A673 (cell line): ENCODE results near the gene SEMA6B. TPM values are rescaled to one million over a fixed set of nuclear protein-coding genes. Genes with fewer than 3 reads are reported as not detected.

Experiments used
- BruUV-seq: library from RNA; stranded (reverse); fragments of 400-500 nt; replicated peaks from 2 replicates; lab custom pipeline; 2021; lab: Mats Ljungman, UMichigan
- CTCF ChIA-PET: fragments of 300-600 bp; sonication (Branson Sonifier 250); formaldehyde crosslinking; loops from one replicate; lab custom pipeline; 2022; ENCODE audit warnings: antibody characterized with exemption; lab: Charles Lee
- POLR2A ChIA-PET: fragments of 300-600 bp; sonication (Branson Sonifier 250); formaldehyde crosslinking; loops from one replicate; lab custom pipeline; 2022; ENCODE audit warnings: antibody characterized with exemption; ENCODE audit not compliant: low non-redundant PET; lab: Charles Lee
- DNase-seq: peaks from one replicate; pipeline ENCODE4 v3.0.0-alpha.2; 2015; ENCODE audit warnings: low spot score
- H3K27ac ChIP-seq: fragments of 200-600 bp; sonication (generic); 2 replicates; pipeline ENCODE4 v1.5.1; 2016; ENCODE audit warnings: mixed run types, low read depth, mild to moderate bottlenecking, mixed read lengths, antibody characterized with exemption, low read length; ENCODE audit not compliant: poor library complexity, severe bottlenecking
- H3K27me3 ChIP-seq: fragments of 200-600 bp; sonication (generic); replicated peaks from 2 replicates; pipeline ENCODE4 v1.6.1; 2017; ENCODE audit warnings: mixed run types, low read depth, mild to moderate bottlenecking, mixed read lengths, antibody characterized with exemption, low read length; ENCODE audit not compliant: insufficient read depth, poor library complexity
- H3K36me3 ChIP-seq: fragments of 200-600 bp; sonication (generic); 2 replicates; pipeline ENCODE4 v1.6.1; 2016; ENCODE audit warnings: mixed run types, mild to moderate bottlenecking, mixed read lengths, antibody characterized with exemption, low read length; ENCODE audit not compliant: insufficient read depth, poor library complexity, severe bottlenecking
- H3K4me1 ChIP-seq: fragments of 200-600 bp; sonication (generic); 2 replicates; pipeline ENCODE4 v1.6.1; 2017; ENCODE audit warnings: mixed run types, mild to moderate bottlenecking, mixed read lengths, antibody characterized with exemption, low read length; ENCODE audit not compliant: insufficient read depth, poor library complexity, severe bottlenecking
- H3K4me3 ChIP-seq: fragments of 200-600 bp; sonication (generic); 2 replicates; pipeline ENCODE4 v1.5.1; 2016; ENCODE audit warnings: low read depth, mixed run types, mild to moderate bottlenecking, mixed read lengths, low read length; ENCODE audit not compliant: poor library complexity, severe bottlenecking
- H3K9me3 ChIP-seq: fragments of 200-600 bp; sonication (generic); 2 replicates; pipeline ENCODE4 v1.6.1; 2016; ENCODE audit warnings: mixed run types, low read depth, mild to moderate bottlenecking, mixed read lengths, antibody characterized with exemption, low read length; ENCODE audit not compliant: poor library complexity, severe bottlenecking
- EZH2 ChIP-seq: fragments of 200-600 bp; sonication (generic); IDR thresholded peaks from 2 replicates; pipeline ENCODE4 v1.6.1; 2017; ENCODE audit warnings: borderline replicate concordance, low read depth, mild to moderate bottlenecking, mixed read lengths, antibody characterized with exemption, low read length; ENCODE audit not compliant: poor library complexity, severe bottlenecking
- intact Hi-C: fragments of 100-400 bp; cut with micrococcal nuclease; formaldehyde crosslinking; loops from one replicate; pipeline ENCODE4 v1.10.0; 2022; ENCODE audit not compliant: unreplicated experiment
- total RNA-seq: library from RNA; stranded (reverse); gene quantifications from 2 replicates; pipeline ENCODE4 v1.2.3, GENCODE V29; 2021
- TF ChIP-seq, protein P1 (sequence below): fragments of 300-800, 200-600 bp; sonication (generic); conservative IDR thresholded peaks from 2 replicates; pipeline ENCODE4 v1.5.1; 2017; ENCODE audit warnings: low read depth, mild to moderate bottlenecking, antibody characterized with exemption, low read length, moderate library complexity, mixed read lengths

SEMA6B gene
- total RNA-seq, 1 experiment from 2014 or later, result 9.2 TPM

DNA sequence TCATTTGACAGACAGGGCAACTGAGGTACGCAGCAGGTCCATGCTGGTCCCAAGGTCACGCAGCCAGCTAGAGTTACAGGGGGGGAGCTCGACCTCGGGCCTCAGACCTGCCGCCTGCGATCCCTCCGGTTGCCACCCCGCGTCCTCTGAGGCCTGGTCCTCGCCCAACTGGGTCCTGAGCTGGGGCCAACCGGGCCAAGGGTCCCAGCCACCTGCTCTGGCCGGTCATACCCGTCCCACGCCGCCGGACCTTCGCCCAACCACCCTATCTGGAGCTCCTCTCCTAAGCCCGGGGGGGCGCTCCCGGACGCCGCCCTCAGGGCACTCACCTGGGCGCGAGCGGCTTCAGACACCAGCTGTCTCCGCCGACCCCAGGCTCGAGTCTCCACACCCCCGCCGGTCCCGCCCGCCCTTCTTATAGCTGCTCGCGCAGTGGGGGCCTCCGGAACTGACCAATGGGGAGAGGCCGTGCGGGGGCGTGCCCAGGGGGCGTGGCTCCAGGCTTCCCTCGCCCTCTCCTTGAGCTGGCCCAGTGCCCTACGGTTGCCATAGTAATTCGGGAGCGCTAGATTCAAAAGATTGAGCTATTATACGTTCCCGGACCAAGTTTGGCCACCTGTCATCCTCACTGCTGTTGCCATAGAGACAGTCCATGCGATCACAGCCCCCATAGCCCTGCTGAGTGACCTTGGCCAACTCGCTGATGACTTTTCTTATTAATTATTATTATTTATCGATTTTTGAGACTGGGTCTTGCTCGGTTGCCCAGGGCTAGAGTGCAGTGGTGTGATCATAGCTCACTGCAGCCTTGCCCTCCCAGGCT lies 24.4 kb downstream of the SEMA6B start, which contains the start of gene PLIN5:
TSS of gene PLIN5 (minus strand) at position 389 of the 823 bp plus-strand sequence. CDS start 1,150 bp downstream, outside the sequence.
- ChIA-PET CTCF (interaction anchor here (0.6 to 1.0 kb wide), 3 partner anchors 10 to 288 kb away, joined by 3 to 4 read pairs (median 3); partner anchors contain the start of gene YJU2), POLR2A (interaction anchor here (0.6 to 0.7 kb wide), 7 partner anchors 8 to 434 kb away, joined by 3 to 6 read pairs (median 4); partner anchors contain the start of genes HDGFL2, KDM4B and SHD)
- intact Hi-C loops, result no loop called here

DNA sequence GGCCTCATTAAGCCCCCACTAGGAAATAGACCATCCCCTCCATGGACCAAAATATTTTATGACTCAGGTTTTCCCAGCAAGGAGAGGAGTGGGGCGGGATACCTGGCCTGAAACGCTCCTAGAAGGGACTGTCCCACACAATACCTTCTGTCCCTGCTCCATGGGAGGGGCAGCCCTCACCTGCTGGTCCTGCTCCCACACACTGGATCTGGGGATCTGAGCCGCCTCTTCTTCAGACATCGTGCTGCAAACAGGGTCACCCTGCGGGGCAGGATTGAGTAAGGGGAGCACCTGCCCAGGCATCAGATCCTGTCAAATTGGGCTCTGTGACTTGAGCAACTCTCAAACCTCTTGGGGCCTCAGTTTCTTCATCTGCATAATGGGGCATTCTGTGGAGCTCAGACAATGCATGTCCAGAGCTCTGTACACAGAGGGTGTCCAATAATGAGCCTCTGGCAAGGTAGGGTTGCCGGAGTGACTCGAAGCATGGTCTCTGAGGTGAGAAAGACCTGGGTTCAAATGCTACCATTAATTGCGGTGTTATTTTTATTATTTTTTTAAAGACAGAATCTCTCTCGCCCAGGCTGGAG lies 25.6 kb downstream of the SEMA6B start:
- TF ChIP-seq EZH2, result no peak
- TF ChIP-seq, protein P1, sequence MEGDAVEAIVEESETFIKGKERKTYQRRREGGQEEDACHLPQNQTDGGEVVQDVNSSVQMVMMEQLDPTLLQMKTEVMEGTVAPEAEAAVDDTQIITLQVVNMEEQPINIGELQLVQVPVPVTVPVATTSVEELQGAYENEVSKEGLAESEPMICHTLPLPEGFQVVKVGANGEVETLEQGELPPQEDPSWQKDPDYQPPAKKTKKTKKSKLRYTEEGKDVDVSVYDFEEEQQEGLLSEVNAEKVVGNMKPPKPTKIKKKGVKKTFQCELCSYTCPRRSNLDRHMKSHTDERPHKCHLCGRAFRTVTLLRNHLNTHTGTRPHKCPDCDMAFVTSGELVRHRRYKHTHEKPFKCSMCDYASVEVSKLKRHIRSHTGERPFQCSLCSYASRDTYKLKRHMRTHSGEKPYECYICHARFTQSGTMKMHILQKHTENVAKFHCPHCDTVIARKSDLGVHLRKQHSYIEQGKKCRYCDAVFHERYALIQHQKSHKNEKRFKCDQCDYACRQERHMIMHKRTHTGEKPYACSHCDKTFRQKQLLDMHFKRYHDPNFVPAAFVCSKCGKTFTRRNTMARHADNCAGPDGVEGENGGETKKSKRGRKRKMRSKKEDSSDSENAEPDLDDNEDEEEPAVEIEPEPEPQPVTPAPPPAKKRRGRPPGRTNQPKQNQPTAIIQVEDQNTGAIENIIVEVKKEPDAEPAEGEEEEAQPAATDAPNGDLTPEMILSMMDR, result no peak
- Histone ChIP-seq H3K36me3 (no peaks in the 10 kb centered on the region), H3K4me1 (peaks cover 13% of the 10 kb centered on the region), H3K9me3 (no peaks in the 10 kb centered on the region), H3K27me3 (no peaks in the 10 kb centered on the region), H3K4me3 (no peak overlapping the region), H3K27ac (no peak overlapping the region)
- POLR2A ChIA-PET, result no interaction called here
- no peak for DNase-seq
- CTCF ChIA-PET, result no interaction called here
- TSS peak; percentile 38 for BruUV-seq
- intact Hi-C loops, result no loop called here

More for the DNA sequence above, 24.4 kb downstream of the SEMA6B start, which contains the start of gene PLIN5:
- Histone ChIP-seq H3K9me3 (no peaks in the 10 kb centered on the region), H3K4me3 (peak within 1 kb of the TSS; percentile 45), H3K4me1 (peaks cover 16% of the 10 kb centered on the region), H3K27ac (peak within 1 kb of the TSS; percentile 72), H3K27me3 (no peaks in the 10 kb centered on the region), H3K36me3 (no peaks in the 10 kb centered on the region)
- TF ChIP-seq, protein P1, result no peak
- TF ChIP-seq EZH2, result no peak
- peak; percentile 92 for DNase-seq
- BruUV-seq, result no TSS peak

DNA sequence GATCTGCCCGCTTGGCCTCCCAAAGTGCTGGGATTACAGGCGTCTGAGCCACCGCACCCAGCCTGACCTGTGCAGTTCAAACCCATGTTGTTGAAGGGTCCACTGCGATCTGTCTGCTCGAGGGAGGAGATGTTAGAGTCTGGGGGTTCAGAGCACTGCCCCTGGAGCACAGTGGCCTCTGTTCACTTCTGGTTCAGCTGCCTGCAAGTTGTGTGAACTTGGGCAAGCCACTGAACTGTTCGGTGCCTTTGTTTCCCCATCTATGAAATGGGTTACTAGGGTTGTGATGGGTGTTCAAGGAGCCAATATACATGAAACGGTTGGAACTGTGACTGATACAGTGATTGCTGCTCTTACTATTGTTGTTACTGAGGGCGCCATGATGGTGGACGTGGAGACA lies 26.1 kb downstream of the SEMA6B start:
- BruUV-seq, result no TSS peak
- POLR2A ChIA-PET, result no interaction called here

More for the DNA sequence above, 26.1 kb downstream of the SEMA6B start:
- Histone ChIP-seq H3K36me3 (no peaks in the 10 kb centered on the region), H3K27ac (no peak overlapping the region), H3K4me1 (peaks cover 13% of the 10 kb centered on the region), H3K9me3 (no peaks in the 10 kb centered on the region), H3K27me3 (no peaks in the 10 kb centered on the region), H3K4me3 (no peak overlapping the region)
- DNase-seq, result no peak
- intact Hi-C loops, result no loop called here
- CTCF ChIA-PET, result no interaction called here
- no peak for TF ChIP-seq EZH2
- TF ChIP-seq, protein P1, result no peak
